ENCODE data around the gene COPRS. TPM values are rescaled to one million over a fixed set of nuclear protein-coding genes. Genes with fewer than 3 reads are reported as not detected.
"Not testable (repeated sequence)": the region's sequence is repeated elsewhere in the genome, so short reads cannot be mapped to it uniquely, and the experiment has no call there.

Gene COPRS
- total RNA-seq, 1 donor from 2014 or later, result 56.0 TPM

GRCh38 chr17:31820691-31821435 is 38.2 kb downstream of the COPRS start:
- ATAC-seq (ENCODE audit: poor library complexity) (no peak), DNase-seq (no peak)
- intact Hi-C loops (cut with DNase I), result no loop called here

- ATAC-seq (ENCODE audit: poor library complexity) (no peak), DNase-seq (no peak)
- intact Hi-C loops (cut with DNase I), result no loop called here
Observed at GRCh38 chr17:31819578-31819977, 39.5 kb downstream of the COPRS start.

GRCh38 chr17:31818863-31819262 is 40.2 kb downstream of the COPRS start:
- ATAC-seq (ENCODE audit: poor library complexity); intact Hi-C loops (cut with DNase I); DNase-seq: not testable (repeated sequence)

DNA sequence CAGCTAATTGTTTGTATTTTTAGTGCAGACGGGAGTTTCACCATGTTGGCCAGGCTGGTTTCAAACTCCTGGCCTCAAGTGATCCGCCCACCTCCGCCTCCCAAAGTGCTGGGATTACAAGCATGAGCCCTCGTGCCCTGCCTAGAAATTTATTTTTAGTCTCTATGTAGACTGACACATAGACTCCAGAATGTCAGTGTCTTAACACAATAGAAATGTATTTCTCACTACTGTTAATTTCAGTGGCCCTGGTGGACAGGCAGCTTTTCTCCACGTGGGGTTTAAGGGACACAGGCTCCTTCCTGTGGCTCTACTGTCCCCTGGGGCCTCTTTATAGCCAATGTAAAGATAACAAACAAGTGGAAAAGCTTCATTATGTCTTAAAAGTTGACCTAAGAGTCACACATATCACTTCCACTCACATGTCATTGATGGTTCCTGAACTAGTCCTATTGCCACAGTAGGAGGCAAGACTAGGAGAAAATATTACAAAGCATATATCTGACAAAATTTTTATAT is 43.8 kb downstream of the COPRS start:
- intact Hi-C loops (cut with DNase I), result no loop called here
- ATAC-seq (ENCODE audit: poor library complexity) (no peak), DNase-seq (no peak)

DNA sequence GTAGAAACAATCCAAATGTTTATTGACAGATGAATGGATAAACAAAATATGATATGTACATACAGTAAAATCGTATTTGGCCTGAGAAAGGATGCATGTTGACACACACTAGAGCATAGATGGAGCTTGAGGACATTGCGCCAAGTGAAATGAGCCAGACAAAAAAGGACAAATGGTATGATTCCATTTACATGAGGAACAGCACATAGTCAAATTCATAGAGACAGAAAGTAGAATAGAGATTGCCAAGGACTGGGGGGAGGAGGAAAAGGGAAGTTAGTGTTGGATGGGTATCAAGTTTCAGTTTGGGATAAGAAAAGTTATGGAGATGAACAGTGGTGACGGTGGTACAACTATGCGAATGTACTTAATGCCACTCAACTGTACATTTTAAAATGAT is 47.9 kb downstream of the COPRS start:
- DNase-seq, result no peak
- intact Hi-C loops (cut with DNase I), result no loop called here
- no peak for ATAC-seq (ENCODE audit: poor library complexity)

GRCh38 chr17:31809876-31810275 is 49.2 kb downstream of the COPRS start:
- ATAC-seq (ENCODE audit: poor library complexity); intact Hi-C loops (cut with DNase I); DNase-seq: not testable (repeated sequence)

DNA sequence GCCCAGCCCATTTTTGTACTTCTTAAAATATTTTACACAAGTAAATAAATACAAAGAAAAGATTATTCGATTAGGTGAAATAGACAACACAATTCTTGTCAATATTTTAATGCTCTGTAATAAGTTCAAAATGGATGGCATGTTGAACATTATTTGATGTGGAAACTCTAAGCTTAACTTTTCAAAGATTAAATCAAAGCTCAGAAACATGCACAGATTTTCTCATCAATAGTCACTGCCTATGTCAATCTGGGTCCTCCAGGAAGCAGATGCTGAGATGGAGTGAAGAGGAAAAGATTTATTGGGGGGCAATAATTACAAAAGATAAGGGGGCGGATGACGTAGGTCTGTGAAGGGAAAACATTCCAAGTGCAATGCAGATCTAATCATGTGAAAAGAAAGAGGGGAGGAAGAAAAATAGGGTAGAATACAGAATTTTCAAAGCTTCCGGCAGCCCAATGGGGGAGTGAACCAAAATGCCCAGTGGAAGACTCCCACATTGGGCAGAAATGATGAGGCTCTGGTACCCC is 50.5 kb downstream of the COPRS start:
- DNase-seq (no peak), ATAC-seq (ENCODE audit: poor library complexity) (no peak)
- intact Hi-C loops (cut with DNase I), result no loop called here

DNA sequence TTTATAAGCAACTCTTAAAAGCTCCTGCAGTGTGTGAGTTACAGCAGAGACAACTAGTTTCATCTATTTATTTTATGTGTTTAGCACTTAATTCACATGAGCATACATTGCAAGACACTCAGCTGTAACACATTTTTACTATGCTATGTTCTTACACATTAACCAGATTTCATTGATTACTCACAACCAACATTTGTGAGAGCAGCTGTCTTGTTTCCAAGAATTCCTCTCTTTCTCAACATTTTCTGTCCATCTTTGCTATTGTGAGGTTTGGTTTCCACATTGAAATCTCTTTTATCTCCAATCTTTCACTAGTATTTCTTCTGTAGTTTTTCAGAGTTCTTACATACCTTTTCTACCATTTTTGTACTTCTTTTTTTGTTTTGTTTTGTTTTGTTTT is 51.2 kb downstream of the COPRS start:
- no peak for ATAC-seq (ENCODE audit: poor library complexity)
- intact Hi-C loops (cut with DNase I), result no loop called here
- DNase-seq, result no peak

GRCh38 chr17:31806921-31807320 is 52.1 kb downstream of the COPRS start:
- DNase-seq, result no peak
- intact Hi-C loops (cut with DNase I), result no loop called here
- ATAC-seq (ENCODE audit: poor library complexity), result no peak

GRCh38 chr17:31803494-31804213 is 55.4 kb downstream of the COPRS start:
- ATAC-seq (ENCODE audit: poor library complexity) (no peak), DNase-seq (no peak)
- intact Hi-C loops (cut with DNase I), result no loop called here

- intact Hi-C loops (cut with DNase I), result no loop called here
- ATAC-seq (ENCODE audit: poor library complexity) (peak; percentile 55), DNase-seq (no peak)
Observed at GRCh38 chr17:31802502-31802901, 56.5 kb downstream of the COPRS start.

Other genes starting within 250 kb of the COPRS start
- 30.0 TPM for gene UTP6, start 42.5 kb upstream of the COPRS start, total RNA-seq
- gene SUZ12, start 77.8 kb upstream of the COPRS start, total RNA-seq, result 12.1 TPM
- 3.0 TPM for gene LRRC37B, start 148.1 kb upstream of the COPRS start, total RNA-seq

Measured in Right ventricle myocardium superior (tissue), 1 donor.